Stomach (tissue), 9 donors: Measurements from ENCODE around the gene CAMK2B. TPM values are rescaled to one million over a fixed set of nuclear protein-coding genes. Genes with fewer than 3 reads are reported as not detected.

ENCODE experiments used
- DNase-seq, 2 donors: peaks; one replicate each; pipeline versions ENCODE4 v3.0.0 to v3.0.0-alpha.2; 2013 to 2019
- H3K27ac ChIP-seq, 5 donors: fragments of 200-600 bp in 4 of 5; sonication (generic) in 4 of 5; one replicate each; pipeline ENCODE4 v1.5.1; 2013 to 2019; ENCODE audit warnings: mild to moderate bottlenecking in 1 of 5, moderate library complexity in 1 of 5
- H3K27me3 ChIP-seq, 3 donors: fragments of 200-600 bp; sonication (generic); one replicate each; pipeline ENCODE4 v1.5.1; 2017 to 2019; ENCODE audit warnings: mixed run types in 1 of 3
- H3K36me3 ChIP-seq, 4 donors: fragments of 200-600 bp; sonication (generic); 1 replicate in 3 of 4; 2 replicates in 1 of 4; pipeline ENCODE4 v1.5.1; 2016 to 2019
- H3K4me1 ChIP-seq, 4 donors: fragments of 200-600 bp; sonication (generic); one replicate each; pipeline ENCODE4 v1.5.1; 2016 to 2019
- H3K4me3 ChIP-seq, 4 donors: fragments of 200-600 bp; sonication (generic) in 3 of 4; one replicate each; pipeline ENCODE4 v1.5.1; 2016 to 2019; ENCODE audit warnings: mild to moderate bottlenecking in 1 of 4
- H3K9me3 ChIP-seq, 4 donors: fragments of 200-600 bp; sonication (generic); one replicate each; pipeline ENCODE4 v1.5.1; 2016 to 2019
- EP300 ChIP-seq: sonication (generic); formaldehyde crosslinking; IDR thresholded peaks from one replicate; pipeline ENCODE4 v1.6.1; 2017; ENCODE audit warnings: antibody characterized with exemption
- POLR2A ChIP-seq, 4 donors: fragments of 450-650 bp; IDR thresholded peaks; one replicate each; pipeline ENCODE4 v1.6.1; 2016; ENCODE audit warnings: antibody characterized with exemption in 4 of 4, control low read depth in 2 of 4, mild to moderate bottlenecking in 1 of 4, moderate library complexity in 1 of 4
- POLR2AphosphoS5 ChIP-seq, 3 donors: sonication (generic); formaldehyde crosslinking; IDR thresholded peaks; one replicate each; pipeline ENCODE4 v1.6.1; 2016; ENCODE audit warnings: antibody characterized with exemption in 3 of 3
- WGBS, 5 donors: extraction: QIAGEN DNeasy Blood & Tissue Kit in 3 of 5; methylation state at CpG; one replicate each; pipeline versions ENCODE4 v1.1.5 to v1.1.7; 2013 to 2018; 5-methylcytosine and 5-hydroxymethylcytosine counted together
- intact Hi-C: fragments of 100-400 bp; cut with DNase I; formaldehyde crosslinking; loops from one replicate; pipeline ENCODE4 v1.15.1; 2023; ENCODE audit warnings: low total_unique reads
- polyA plus RNA-seq, 3 donors: library from polyadenylated mRNA; stranded (reverse); fragments of 200-250 nt; gene quantifications; one replicate each; pipeline ENCODE4 v1.2.3, GENCODE V29; 2013
- total RNA-seq, 5 donors: library from RNA; depleted of rRNA; stranded (reverse); fragments of >200 nt; gene quantifications; one replicate each; pipeline versions ENCODE4 v1.1.0 to v1.2.3, GENCODE V29; 2014 to 2016
- TF ChIP-seq, protein P1 (sequence below), 7 experiments: fragments of 450-650 bp in 4 of 7; fragments of 200-600 bp in 3 of 7; sonication (generic) in 3 of 7; IDR thresholded peaks; one replicate each; pipeline ENCODE4 v1.5.1; 2016 to 2019; ENCODE audit warnings: antibody characterized with exemption in 7 of 7, control low read depth in 2 of 7, mild to moderate bottlenecking in 1 of 7
- donor health status: healthy with polysubstance abuse.
- donor health status: Bipolar disorder and iron deficiency.
- donor health status: healthy.

Gene CAMK2B
- total and polyA plus RNA-seq, 8 donors = 0.92 to 28.4 (median 5.4) TPM; not detected in 2

DNA sequence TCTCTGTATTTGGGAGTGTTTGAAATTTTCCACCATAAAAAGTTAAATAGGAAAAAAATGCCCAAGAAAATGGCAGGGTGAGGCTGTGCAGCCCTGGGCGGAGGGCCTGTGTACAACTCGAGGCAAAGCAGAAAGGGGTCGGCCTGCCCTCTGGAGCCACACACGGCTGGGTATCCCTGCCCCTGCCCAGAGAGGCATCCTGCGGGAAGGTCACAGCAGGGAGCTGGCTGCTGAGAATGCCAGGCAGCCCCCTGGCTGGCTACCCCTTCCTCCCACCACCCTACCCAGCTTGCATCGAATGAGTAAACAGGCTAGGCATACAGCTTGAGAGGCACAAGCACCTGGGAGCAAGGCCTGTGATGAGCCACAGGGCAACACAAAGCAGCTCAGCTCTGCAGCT lies 46.1 kb downstream of the CAMK2B start:
- Histone ChIP-seq H3K4me3 (no peak overlapping the region), H3K36me3 (no peaks in the 10 kb centered on the region), H3K27me3 (peaks cover 0 to 22% (median 8%) of the 10 kb centered on the region in 3 donors), H3K9me3 (no peaks in the 10 kb centered on the region), H3K27ac (no peak overlapping the region), H3K4me1 (no peaks in the 10 kb centered on the region)
- 80 to 91% (median 88%) methylated on average over 6 of the region's 6 CpGs for WGBS, 5 donors
- TF ChIP-seq, protein P1, sequence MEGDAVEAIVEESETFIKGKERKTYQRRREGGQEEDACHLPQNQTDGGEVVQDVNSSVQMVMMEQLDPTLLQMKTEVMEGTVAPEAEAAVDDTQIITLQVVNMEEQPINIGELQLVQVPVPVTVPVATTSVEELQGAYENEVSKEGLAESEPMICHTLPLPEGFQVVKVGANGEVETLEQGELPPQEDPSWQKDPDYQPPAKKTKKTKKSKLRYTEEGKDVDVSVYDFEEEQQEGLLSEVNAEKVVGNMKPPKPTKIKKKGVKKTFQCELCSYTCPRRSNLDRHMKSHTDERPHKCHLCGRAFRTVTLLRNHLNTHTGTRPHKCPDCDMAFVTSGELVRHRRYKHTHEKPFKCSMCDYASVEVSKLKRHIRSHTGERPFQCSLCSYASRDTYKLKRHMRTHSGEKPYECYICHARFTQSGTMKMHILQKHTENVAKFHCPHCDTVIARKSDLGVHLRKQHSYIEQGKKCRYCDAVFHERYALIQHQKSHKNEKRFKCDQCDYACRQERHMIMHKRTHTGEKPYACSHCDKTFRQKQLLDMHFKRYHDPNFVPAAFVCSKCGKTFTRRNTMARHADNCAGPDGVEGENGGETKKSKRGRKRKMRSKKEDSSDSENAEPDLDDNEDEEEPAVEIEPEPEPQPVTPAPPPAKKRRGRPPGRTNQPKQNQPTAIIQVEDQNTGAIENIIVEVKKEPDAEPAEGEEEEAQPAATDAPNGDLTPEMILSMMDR (IDR thresholded peaks at IDR 0.05) = no peak
- TF ChIP-seq POLR2A (IDR thresholded peaks at IDR 0.05) (no peak), EP300 (no peak), POLR2AphosphoS5 (IDR thresholded peaks at IDR 0.05) (no peak)
- intact Hi-C loops = no loop called here
- DNase-seq = no peak

DNA sequence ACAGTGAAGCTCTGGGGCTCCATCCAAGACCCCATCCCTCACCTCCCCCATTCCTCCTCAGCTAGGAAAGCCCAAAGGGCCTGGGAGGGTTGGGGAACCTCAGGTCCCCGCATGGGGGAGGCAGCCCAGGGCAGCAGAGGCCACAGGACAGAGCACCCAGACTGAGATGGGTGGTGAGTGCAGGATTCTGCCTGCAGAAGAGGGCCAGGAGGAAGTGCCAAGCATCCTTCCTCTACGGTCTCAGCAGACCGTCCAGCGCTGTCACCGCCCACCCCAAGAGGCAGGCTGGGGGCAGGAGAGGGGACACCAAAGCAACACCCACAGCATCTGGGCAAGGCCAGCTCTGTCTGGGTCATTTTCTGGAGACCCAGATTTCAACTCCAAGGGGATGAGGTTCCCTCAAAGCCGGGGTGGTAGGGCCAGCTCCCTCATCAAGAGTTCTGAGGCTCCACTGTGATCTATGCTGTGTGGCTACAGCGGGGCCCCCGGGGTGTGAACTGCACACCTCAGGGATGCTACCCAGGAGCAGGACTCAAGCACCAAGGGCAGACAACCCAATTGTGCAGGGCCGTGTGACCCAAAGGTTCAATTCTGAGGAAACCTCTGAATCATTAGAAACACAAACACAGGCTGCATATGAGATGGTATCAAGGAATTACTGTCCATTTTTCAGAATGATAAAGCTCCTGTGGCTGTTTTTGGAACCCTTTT lies 46.8 kb downstream of the CAMK2B start:
- TF ChIP-seq, protein P1 (IDR thresholded peaks at IDR 0.05) = no peak
- TF ChIP-seq POLR2A (IDR thresholded peaks at IDR 0.05) = no peak
- no peak for TF ChIP-seq EP300
- TF ChIP-seq POLR2AphosphoS5 (IDR thresholded peaks at IDR 0.05) = no peak
- H3K4me1 ChIP-seq = no peaks in the 10 kb centered on the region
- no peak overlapping the region for H3K27ac ChIP-seq
- 77 to 83% (median 81%) methylated on average over 8 to 9 of the region's 9 CpGs for WGBS, 5 donors
- H3K9me3 ChIP-seq = no peaks in the 10 kb centered on the region
- peaks cover 0 to 27% (median 8%) of the 10 kb centered on the region in 3 donors for H3K27me3 ChIP-seq
- DNase-seq = no peak
- H3K36me3 ChIP-seq = no peaks in the 10 kb centered on the region
- intact Hi-C loops = no loop called here
- no peak overlapping the region for H3K4me3 ChIP-seq

DNA sequence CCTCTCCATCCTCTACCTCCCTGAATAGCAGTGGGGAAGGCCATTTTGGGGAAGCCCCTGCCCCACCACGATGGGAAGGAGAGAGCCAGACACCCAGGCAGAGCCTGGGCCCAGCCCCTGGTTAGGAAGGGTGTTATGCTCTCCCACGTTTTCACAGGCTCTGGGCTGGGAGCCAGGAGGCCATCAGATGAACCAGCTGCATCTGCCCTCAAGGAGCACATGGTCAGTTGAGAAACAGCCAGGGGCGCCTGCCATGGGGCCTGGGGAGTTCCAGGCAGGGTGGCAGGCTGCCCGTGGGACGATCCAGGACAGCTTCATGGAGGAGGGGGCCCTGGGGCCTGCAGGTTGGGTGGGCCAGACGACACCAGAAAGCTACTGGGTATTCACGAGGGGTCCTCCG lies 47.5 kb downstream of the CAMK2B start:
- Histone ChIP-seq H3K9me3 (no peaks in the 10 kb centered on the region), H3K36me3 (no peaks in the 10 kb centered on the region), H3K27ac (no peak overlapping the region), H3K27me3 (peaks cover 0 to 28% (median 8%) of the 10 kb centered on the region in 3 donors), H3K4me3 (no peak overlapping the region), H3K4me1 (no peaks in the 10 kb centered on the region)
- intact Hi-C loops = no loop called here
- TF ChIP-seq POLR2A (IDR thresholded peaks at IDR 0.05) (no peak), EP300 (no peak), POLR2AphosphoS5 (IDR thresholded peaks at IDR 0.05) (no peak)
- TF ChIP-seq, protein P1 (IDR thresholded peaks at IDR 0.05) = no peak
- no peak for DNase-seq
- 73 to 76% (median 75%) methylated on average over 5 to 8 of the region's 8 CpGs for WGBS, 5 donors

DNA sequence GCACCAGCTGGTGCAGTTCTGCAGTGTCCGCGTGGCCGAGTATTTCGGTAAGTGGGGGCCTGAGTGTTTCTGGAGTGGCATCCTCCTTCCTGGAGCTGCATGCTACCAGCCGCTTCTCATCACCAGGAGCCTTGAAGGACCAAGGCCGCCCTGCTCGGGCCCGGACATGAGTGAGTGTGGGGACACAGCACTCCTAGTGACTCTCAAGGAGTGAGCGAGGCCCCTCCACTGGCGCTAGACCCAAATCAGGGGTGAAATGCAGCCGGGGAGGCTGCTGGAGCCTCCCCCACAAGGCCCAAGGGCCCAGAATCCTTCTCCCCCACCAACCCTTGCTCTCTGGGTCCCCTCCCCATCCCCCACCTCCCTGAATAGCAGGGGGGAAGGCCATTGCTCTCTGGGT lies 48.0 kb downstream of the CAMK2B start:
- DNase-seq = no peak
- Histone ChIP-seq H3K9me3 (no peaks in the 10 kb centered on the region), H3K36me3 (no peaks in the 10 kb centered on the region), H3K27ac (no peak overlapping the region), H3K4me1 (no peaks in the 10 kb centered on the region), H3K4me3 (no peak overlapping the region), H3K27me3 (peaks cover 0 to 28% (median 8%) of the 10 kb centered on the region in 3 donors)
- intact Hi-C loops = no loop called here
- TF ChIP-seq POLR2A (IDR thresholded peaks at IDR 0.05) = no peak
- WGBS, 5 donors = 92 to 95% (median 94%) methylated on average over 8 to 11 of the region's 11 CpGs

DNA sequence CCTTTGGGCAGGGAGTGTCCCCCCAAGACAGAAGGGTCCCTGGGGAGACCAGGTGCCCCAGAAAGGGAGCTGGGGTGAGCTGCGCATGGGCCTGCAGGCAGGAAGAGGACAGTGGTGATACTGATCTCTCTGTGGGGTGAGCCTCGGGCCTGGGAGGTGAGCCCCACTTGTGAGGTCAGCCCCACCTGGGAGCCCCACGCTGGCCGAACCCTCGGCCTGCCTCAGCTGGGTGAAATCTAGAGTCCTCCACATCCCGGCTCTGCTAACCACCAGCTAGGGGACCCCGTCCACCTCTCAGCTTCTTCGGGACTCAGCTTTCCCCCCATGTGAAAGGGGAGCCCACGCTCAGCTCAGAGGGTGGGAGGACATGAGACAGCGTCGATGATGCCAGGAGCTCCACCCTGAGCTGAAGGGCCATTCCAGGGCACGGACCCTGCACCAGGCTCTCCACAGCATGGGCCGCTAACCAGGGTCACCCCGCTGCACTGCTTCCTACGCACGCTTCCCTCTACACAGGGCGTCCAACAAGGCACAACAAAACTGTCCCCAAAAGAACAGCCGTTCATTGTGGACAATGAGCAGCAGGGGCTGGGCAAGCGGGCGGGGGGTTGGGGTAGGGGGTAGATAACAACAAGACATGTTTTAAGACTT lies 48.7 kb downstream of the CAMK2B start:
- intact Hi-C loops = no loop called here
- no peak for TF ChIP-seq POLR2A (IDR thresholded peaks at IDR 0.05)
- no peak for TF ChIP-seq POLR2AphosphoS5 (IDR thresholded peaks at IDR 0.05)
- TF ChIP-seq EP300 = no peak
- TF ChIP-seq, protein P1 (IDR thresholded peaks at IDR 0.05) = no peak
- H3K27ac ChIP-seq = no peak overlapping the region
- no peaks in the 10 kb centered on the region for H3K36me3 ChIP-seq
- H3K4me1 ChIP-seq = no peaks in the 10 kb centered on the region
- no peaks in the 10 kb centered on the region for H3K9me3 ChIP-seq
- H3K4me3 ChIP-seq = no peak overlapping the region
- no peak for DNase-seq
- H3K27me3 ChIP-seq = peaks cover 0 to 28% (median 8%) of the 10 kb centered on the region in 3 donors
- WGBS, 5 donors = 90 to 94% (median 93%) methylated on average over 9 to 20 of the region's 20 CpGs
